HEK293 (cell line): ENCODE results near the gene RIPK4.

ENCODE experiments used
- KLF1 ChIP-seq: fragments of 450-650 bp; formaldehyde crosslinking; IDR thresholded peaks from 2 replicates; pipeline ENCODE4 v1.5.1; 2016; ENCODE audit warnings: missing biosample characterization, missing genetic modification characterization
- MEIS1 ChIP-seq: sonication (generic); formaldehyde crosslinking; IDR thresholded peaks from 2 replicates; pipeline ENCODE4 v1.8.1; 2022; ENCODE audit warnings: missing genetic modification reagents, mild to moderate bottlenecking, borderline replicate concordance
- WT1 ChIP-seq: fragments of 450-650 bp; formaldehyde crosslinking; IDR thresholded peaks from 2 replicates; pipeline ENCODE4 v1.5.1; 2016; ENCODE audit warnings: missing biosample characterization, missing genetic modification characterization
- YY1 ChIP-seq: fragments of 450-650 bp; formaldehyde crosslinking; IDR thresholded peaks from 2 replicates; pipeline ENCODE4 v1.5.1; 2018; ENCODE audit warnings: missing biosample characterization, missing genetic modification characterization
- ZBTB17 ChIP-seq: fragments of 450-650 bp; formaldehyde crosslinking; IDR thresholded peaks from 2 replicates; pipeline ENCODE4 v1.5.1; 2016; ENCODE audit warnings: missing biosample characterization, missing genetic modification characterization
- ZBTB20 ChIP-seq: fragments of 450-650 bp; formaldehyde crosslinking; IDR thresholded peaks from 2 replicates; pipeline ENCODE4 v1.5.1; 2016; ENCODE audit warnings: missing biosample characterization, missing genetic modification characterization
- ZBTB26 ChIP-seq: fragments of 450-650 bp; formaldehyde crosslinking; optimal IDR thresholded peaks from 2 replicates; pipeline ENCODE3; 2016; ENCODE audit warnings: missing biosample characterization, mild to moderate bottlenecking, missing genetic modification characterization
- ZBTB8A ChIP-seq: fragments of 450-650 bp; formaldehyde crosslinking; IDR thresholded peaks from 2 replicates; pipeline ENCODE4 v1.5.1; 2016; ENCODE audit warnings: missing biosample characterization, missing genetic modification characterization
- ZNF140 ChIP-seq: fragments of 450-650 bp; formaldehyde crosslinking; IDR thresholded peaks from 2 replicates; pipeline ENCODE4 v1.5.1; 2016; ENCODE audit warnings: missing biosample characterization, missing genetic modification characterization
- ZNF324 ChIP-seq: fragments of 450-650 bp; formaldehyde crosslinking; IDR thresholded peaks from 2 replicates; pipeline ENCODE4 v1.5.1; 2016; ENCODE audit warnings: missing biosample characterization, missing genetic modification characterization
- ZNF366 ChIP-seq: fragments of 450-650 bp; formaldehyde crosslinking; conservative IDR thresholded peaks from 2 replicates; pipeline ENCODE4 v1.5.1; 2016; ENCODE audit warnings: missing biosample characterization, missing genetic modification characterization
- ZNF394 ChIP-seq: fragments of 450-650 bp; formaldehyde crosslinking; IDR thresholded peaks from 2 replicates; pipeline ENCODE4 v1.5.1; 2016; ENCODE audit warnings: missing biosample characterization, missing genetic modification characterization, mild to moderate bottlenecking, moderate library complexity, borderline replicate concordance
- ZNF521 ChIP-seq: fragments of 450-650 bp; formaldehyde crosslinking; IDR thresholded peaks from 2 replicates; pipeline ENCODE4 v1.5.1; 2017; ENCODE audit warnings: missing biosample characterization, mild to moderate bottlenecking, missing genetic modification characterization
- ZNF600 ChIP-seq: fragments of 450-650 bp; formaldehyde crosslinking; IDR thresholded peaks from 2 replicates; pipeline ENCODE4 v1.5.1; 2016; ENCODE audit warnings: missing biosample characterization, missing genetic modification characterization
- ZNF623 ChIP-seq: fragments of 450-650 bp; formaldehyde crosslinking; IDR thresholded peaks from 2 replicates; pipeline ENCODE4 v1.5.1; 2016; ENCODE audit warnings: missing biosample characterization, missing genetic modification characterization
- ZNF707 ChIP-seq: fragments of 450-650 bp; formaldehyde crosslinking; IDR thresholded peaks from 2 replicates; pipeline ENCODE4 v1.5.1; 2016; ENCODE audit warnings: missing biosample characterization, missing genetic modification characterization
- ZNF843 ChIP-seq: fragments of 450-650 bp; formaldehyde crosslinking; IDR thresholded peaks from 2 replicates; pipeline ENCODE4 v1.5.1; 2016; ENCODE audit warnings: missing biosample characterization, missing genetic modification characterization
- ZSCAN16 ChIP-seq: fragments of 450-650 bp; formaldehyde crosslinking; IDR thresholded peaks from 2 replicates; pipeline ENCODE4 v1.5.1; 2016; ENCODE audit warnings: missing biosample characterization, missing genetic modification characterization
- ZSCAN23 ChIP-seq: fragments of 450-650 bp; formaldehyde crosslinking; IDR thresholded peaks from 2 replicates; pipeline ENCODE4 v1.5.1; 2016; ENCODE audit warnings: missing biosample characterization, missing genetic modification characterization
- TF ChIP-seq, protein P1 (sequence below): fragments of 450-650 bp; formaldehyde crosslinking; IDR thresholded peaks from 2 replicates; pipeline ENCODE4 v1.5.1; 2016; ENCODE audit warnings: missing biosample characterization, missing genetic modification characterization
- TF ChIP-seq, protein P2 (sequence below): fragments of 450-650 bp; formaldehyde crosslinking; IDR thresholded peaks from 2 replicates; pipeline ENCODE4 v1.5.1; 2016; ENCODE audit warnings: missing biosample characterization, missing genetic modification characterization
- TF ChIP-seq, protein P3 (sequence below): fragments of 450-650 bp; formaldehyde crosslinking; IDR thresholded peaks from 2 replicates; pipeline ENCODE4 v1.5.1; 2017; ENCODE audit warnings: missing biosample characterization, missing genetic modification characterization
- TF ChIP-seq, protein P4 (sequence below): fragments of 450-650 bp; formaldehyde crosslinking; IDR thresholded peaks from 2 replicates; pipeline ENCODE4 v1.5.1; 2016; ENCODE audit warnings: missing biosample characterization, missing genetic modification characterization
- TF ChIP-seq, protein P5 (sequence below): fragments of 450-650 bp; formaldehyde crosslinking; IDR thresholded peaks from 2 replicates; pipeline ENCODE4 v1.5.1; 2016; ENCODE audit warnings: missing biosample characterization, missing genetic modification characterization
- TF ChIP-seq, protein P6 (sequence below): fragments of 450-650 bp; formaldehyde crosslinking; IDR thresholded peaks from 2 replicates; pipeline ENCODE4 v1.5.1; 2016; ENCODE audit warnings: missing biosample characterization, missing genetic modification characterization
- TF ChIP-seq, protein P7 (sequence below): fragments of 450-650 bp; IDR thresholded peaks from 2 replicates; pipeline ENCODE4 v1.5.1; 2018; ENCODE audit warnings: missing biosample characterization, missing genetic modification characterization

RIPK4 gene

GRCh38 chr21:41783476-41784180 lies 16.8 kb upstream of the RIPK4 start (continued):
- TF ChIP-seq, protein P1, sequence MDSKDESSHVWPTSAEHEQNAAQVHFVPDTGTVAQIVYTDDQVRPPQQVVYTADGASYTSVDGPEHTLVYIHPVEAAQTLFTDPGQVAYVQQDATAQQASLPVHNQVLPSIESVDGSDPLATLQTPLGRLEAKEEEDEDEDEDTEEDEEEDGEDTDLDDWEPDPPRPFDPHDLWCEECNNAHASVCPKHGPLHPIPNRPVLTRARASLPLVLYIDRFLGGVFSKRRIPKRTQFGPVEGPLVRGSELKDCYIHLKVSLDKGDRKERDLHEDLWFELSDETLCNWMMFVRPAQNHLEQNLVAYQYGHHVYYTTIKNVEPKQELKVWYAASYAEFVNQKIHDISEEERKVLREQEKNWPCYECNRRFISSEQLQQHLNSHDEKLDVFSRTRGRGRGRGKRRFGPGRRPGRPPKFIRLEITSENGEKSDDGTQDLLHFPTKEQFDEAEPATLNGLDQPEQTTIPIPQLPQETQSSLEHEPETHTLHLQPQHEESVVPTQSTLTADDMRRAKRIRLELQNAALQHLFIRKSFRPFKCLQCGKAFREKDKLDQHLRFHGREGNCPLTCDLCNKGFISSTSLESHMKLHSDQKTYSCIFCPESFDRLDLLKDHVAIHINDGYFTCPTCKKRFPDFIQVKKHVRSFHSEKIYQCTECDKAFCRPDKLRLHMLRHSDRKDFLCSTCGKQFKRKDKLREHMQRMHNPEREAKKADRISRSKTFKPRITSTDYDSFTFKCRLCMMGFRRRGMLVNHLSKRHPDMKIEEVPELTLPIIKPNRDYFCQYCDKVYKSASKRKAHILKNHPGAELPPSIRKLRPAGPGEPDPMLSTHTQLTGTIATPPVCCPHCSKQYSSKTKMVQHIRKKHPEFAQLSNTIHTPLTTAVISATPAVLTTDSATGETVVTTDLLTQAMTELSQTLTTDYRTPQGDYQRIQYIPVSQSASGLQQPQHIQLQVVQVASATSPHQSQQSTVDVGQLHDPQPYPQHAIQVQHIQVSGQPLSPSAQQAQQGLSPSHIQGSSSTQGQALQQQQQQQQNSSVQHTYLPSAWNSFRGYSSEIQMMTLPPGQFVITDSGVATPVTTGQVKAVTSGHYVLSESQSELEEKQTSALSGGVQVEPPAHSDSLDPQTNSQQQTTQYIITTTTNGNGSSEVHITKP (tag by site-specific recombination): peak; percentile 26; the same call in 1 of the 2 replicates
- TF ChIP-seq, protein P2, sequence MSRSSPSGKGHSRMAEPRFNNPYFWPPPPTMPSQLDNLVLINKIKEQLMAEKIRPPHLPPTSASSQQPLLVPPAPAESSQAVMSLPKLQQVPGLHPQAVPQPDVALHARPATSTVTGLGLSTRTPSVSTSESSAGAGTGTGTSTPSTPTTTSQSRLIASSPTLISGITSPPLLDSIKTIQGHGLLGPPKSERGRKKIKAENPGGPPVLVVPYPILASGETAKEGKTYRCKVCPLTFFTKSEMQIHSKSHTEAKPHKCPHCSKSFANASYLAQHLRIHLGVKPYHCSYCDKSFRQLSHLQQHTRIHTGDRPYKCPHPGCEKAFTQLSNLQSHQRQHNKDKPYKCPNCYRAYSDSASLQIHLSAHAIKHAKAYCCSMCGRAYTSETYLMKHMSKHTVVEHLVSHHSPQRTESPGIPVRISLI (tag by site-specific recombination): no peak
- TF ChIP-seq MEIS1 (CRISPR knock-in tag) (peak; percentile 92), KLF1 (tag by site-specific recombination) (peak; percentile 86), ZNF600 (tag by site-specific recombination) (peak; percentile 95), ZBTB8A (tag by site-specific recombination) (peak; percentile 65), ZBTB20 (peak; percentile 31; the same call in 1 of the 2 replicates), WT1 (tag by site-specific recombination) (peak; percentile 59), ZBTB26 (tag by site-specific recombination) (peak; percentile 29), YY1 (tag by site-specific recombination) (no peak), ZNF843 (peak; percentile 87), ZNF623 (tag by site-specific recombination) (no peak; the same call in 1 of the 2 replicates), ZNF707 (tag by site-specific recombination) (no peak), ZSCAN16 (tag by site-specific recombination) (0 out of 2 replicates have a peak, but pooled peaks have one; percentile 55), ZNF324 (peak; percentile 83), ZBTB17 (tag by site-specific recombination) (peak; percentile 76), ZNF140 (tag by site-specific recombination) (no peak), ZNF394 (tag by site-specific recombination) (peak; percentile 51; the same call in 1 of the 2 replicates), ZNF521 (no peak), ZSCAN23 (tag by site-specific recombination) (peak; percentile 45; the same call in 1 of the 2 replicates), ZNF366 (tag by site-specific recombination) (peak; percentile 70)
- TF ChIP-seq, protein P3, sequence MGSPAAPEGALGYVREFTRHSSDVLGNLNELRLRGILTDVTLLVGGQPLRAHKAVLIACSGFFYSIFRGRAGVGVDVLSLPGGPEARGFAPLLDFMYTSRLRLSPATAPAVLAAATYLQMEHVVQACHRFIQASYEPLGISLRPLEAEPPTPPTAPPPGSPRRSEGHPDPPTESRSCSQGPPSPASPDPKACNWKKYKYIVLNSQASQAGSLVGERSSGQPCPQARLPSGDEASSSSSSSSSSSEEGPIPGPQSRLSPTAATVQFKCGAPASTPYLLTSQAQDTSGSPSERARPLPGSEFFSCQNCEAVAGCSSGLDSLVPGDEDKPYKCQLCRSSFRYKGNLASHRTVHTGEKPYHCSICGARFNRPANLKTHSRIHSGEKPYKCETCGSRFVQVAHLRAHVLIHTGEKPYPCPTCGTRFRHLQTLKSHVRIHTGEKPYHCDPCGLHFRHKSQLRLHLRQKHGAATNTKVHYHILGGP (tag by site-specific recombination): no peak
- TF ChIP-seq, protein P4, sequence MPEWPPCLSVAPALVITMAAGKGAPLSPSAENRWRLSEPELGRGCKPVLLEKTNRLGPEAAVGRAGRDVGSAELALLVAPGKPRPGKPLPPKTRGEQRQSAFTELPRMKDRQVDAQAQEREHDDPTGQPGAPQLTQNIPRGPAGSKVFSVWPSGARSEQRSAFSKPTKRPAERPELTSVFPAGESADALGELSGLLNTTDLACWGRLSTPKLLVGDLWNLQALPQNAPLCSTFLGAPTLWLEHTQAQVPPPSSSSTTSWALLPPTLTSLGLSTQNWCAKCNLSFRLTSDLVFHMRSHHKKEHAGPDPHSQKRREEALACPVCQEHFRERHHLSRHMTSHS (tag by site-specific recombination): peak; percentile 76; the same call in 1 of the 2 replicates
- TF ChIP-seq, protein P5, sequence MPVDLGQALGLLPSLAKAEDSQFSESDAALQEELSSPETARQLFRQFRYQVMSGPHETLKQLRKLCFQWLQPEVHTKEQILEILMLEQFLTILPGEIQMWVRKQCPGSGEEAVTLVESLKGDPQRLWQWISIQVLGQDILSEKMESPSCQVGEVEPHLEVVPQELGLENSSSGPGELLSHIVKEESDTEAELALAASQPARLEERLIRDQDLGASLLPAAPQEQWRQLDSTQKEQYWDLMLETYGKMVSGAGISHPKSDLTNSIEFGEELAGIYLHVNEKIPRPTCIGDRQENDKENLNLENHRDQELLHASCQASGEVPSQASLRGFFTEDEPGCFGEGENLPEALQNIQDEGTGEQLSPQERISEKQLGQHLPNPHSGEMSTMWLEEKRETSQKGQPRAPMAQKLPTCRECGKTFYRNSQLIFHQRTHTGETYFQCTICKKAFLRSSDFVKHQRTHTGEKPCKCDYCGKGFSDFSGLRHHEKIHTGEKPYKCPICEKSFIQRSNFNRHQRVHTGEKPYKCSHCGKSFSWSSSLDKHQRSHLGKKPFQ (tag by site-specific recombination): peak; percentile 99
- TF ChIP-seq, protein P6, sequence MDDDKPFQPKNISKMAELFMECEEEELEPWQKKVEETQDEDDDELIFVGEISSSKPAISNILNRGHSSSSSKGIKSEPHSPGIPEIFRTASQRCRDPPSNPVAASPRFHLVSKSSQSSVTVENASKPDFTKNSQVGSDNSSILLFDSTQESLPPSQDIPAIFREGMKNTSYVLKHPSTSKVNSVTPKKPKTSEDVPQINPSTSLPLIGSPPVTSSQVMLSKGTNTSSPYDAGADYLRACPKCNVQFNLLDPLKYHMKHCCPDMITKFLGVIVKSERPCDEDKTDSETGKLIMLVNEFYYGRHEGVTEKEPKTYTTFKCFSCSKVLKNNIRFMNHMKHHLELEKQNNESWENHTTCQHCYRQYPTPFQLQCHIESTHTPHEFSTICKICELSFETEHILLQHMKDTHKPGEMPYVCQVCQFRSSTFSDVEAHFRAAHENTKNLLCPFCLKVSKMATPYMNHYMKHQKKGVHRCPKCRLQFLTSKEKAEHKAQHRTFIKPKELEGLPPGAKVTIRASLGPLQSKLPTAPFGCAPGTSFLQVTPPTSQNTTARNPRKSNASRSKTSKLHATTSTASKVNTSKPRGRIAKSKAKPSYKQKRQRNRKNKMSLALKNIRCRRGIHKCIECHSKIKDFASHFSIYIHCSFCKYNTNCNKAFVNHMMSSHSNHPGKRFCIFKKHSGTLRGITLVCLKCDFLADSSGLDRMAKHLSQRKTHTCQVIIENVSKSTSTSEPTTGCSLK: no peak
- TF ChIP-seq, protein P7, sequence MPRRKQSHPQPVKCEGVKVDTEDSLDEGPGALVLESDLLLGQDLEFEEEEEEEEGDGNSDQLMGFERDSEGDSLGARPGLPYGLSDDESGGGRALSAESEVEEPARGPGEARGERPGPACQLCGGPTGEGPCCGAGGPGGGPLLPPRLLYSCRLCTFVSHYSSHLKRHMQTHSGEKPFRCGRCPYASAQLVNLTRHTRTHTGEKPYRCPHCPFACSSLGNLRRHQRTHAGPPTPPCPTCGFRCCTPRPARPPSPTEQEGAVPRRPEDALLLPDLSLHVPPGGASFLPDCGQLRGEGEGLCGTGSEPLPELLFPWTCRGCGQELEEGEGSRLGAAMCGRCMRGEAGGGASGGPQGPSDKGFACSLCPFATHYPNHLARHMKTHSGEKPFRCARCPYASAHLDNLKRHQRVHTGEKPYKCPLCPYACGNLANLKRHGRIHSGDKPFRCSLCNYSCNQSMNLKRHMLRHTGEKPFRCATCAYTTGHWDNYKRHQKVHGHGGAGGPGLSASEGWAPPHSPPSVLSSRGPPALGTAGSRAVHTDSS (tag by site-specific recombination): no peak
